ENCODE measurements around the gene ETV6.

The ETV6 gene

DNA sequence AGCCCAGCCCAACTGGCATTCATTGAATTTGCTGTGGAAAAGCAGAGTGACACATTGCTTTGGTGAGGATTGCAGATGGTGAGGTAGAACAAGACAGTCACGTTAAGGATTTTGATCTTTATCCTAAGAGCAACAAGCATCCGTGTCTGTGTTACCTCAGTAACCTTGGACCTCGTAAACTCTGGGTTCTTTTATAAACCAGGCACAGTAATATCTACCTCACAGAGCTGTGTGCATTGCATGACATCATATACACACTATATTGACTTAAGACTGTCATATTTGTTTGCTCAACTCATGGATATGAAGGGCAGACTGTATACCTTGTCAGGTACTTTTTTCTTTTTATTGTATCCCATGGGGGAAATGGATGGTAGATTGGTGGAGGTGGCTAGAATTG, 156.2 kb downstream of the ETV6 start:
- TF ChIP-seq, protein P1, sequence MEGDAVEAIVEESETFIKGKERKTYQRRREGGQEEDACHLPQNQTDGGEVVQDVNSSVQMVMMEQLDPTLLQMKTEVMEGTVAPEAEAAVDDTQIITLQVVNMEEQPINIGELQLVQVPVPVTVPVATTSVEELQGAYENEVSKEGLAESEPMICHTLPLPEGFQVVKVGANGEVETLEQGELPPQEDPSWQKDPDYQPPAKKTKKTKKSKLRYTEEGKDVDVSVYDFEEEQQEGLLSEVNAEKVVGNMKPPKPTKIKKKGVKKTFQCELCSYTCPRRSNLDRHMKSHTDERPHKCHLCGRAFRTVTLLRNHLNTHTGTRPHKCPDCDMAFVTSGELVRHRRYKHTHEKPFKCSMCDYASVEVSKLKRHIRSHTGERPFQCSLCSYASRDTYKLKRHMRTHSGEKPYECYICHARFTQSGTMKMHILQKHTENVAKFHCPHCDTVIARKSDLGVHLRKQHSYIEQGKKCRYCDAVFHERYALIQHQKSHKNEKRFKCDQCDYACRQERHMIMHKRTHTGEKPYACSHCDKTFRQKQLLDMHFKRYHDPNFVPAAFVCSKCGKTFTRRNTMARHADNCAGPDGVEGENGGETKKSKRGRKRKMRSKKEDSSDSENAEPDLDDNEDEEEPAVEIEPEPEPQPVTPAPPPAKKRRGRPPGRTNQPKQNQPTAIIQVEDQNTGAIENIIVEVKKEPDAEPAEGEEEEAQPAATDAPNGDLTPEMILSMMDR (IDR thresholded peaks at IDR 0.05; ENCODE audit: control extremely low read depth, extremely low read depth, low read depth, missing control alignments), result no peak
- ChIA-PET POLR2A (no interaction called here), CTCF (interaction anchor here (1.0 to 2.0 kb wide), 8 partner anchors 9 to 227 kb away, joined by 3 to 5 read pairs (median 5); no protein-coding TSS in a partner anchor)
- no peak for DNase-seq (ENCODE audit: extremely low spot score)

- DNase-seq (ENCODE audit: extremely low spot score), result no peak
- ChIA-PET CTCF (no interaction called here), POLR2A (no interaction called here)
- TF ChIP-seq, protein P1 (IDR thresholded peaks at IDR 0.05; ENCODE audit: control extremely low read depth, extremely low read depth, low read depth, missing control alignments), result no peak
These were observed 158.0 kb downstream of the ETV6 start for GRCh38 chr12:11807458-11807857.

DNA sequence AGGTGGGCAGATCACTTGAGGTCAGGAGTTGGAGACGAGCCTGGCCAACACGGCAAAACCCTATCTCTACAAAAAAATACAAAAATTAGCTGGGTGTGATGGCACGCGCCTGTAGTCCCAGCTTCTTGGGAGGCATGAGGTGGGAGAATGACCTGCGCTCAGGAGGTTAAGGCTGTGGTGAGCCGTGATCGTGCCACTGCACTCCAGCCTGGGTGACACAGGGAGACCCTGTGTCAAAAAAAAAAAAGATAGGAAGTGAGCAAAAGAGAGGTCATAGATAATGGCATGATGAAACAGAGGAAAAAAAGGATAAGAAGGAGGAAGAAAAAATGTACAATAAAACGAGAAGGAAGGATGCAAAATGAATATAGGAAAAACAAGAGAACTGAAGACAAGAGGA, 159.5 kb downstream of the ETV6 start:
- TF ChIP-seq, protein P1 (IDR thresholded peaks at IDR 0.05; ENCODE audit: control extremely low read depth, extremely low read depth, low read depth, missing control alignments), result no peak
- no peak for DNase-seq (ENCODE audit: extremely low spot score)
- ChIA-PET CTCF (interaction anchor here (1.1 to 1.6 kb wide), 3 partner anchors 75 to 229 kb away, joined by 3 to 4 read pairs (median 3); no protein-coding TSS in a partner anchor), POLR2A (no interaction called here)

- ChIA-PET CTCF (interaction anchor here (0.8 to 3.6 kb wide), 16 partner anchors 8 to 230 kb away, joined by 3 to 16 read pairs (median 3); no protein-coding TSS in a partner anchor), POLR2A (no interaction called here)
- TF ChIP-seq, protein P1 (IDR thresholded peaks at IDR 0.05; ENCODE audit: control extremely low read depth, extremely low read depth, low read depth, missing control alignments), result no peak
- DNase-seq (ENCODE audit: extremely low spot score), result no peak
These were observed 160.7 kb downstream of the ETV6 start for GRCh38 chr12:11810206-11810545.

GRCh38 chr12:11811008-11811407, 161.5 kb downstream of the ETV6 start:
- ChIA-PET POLR2A (no interaction called here), CTCF (interaction anchor here (0.7 to 3.6 kb wide), 11 partner anchors 9 to 231 kb away, joined by 3 to 16 read pairs (median 4); no protein-coding TSS in a partner anchor)
- TF ChIP-seq, protein P1 (IDR thresholded peaks at IDR 0.05; ENCODE audit: control extremely low read depth, extremely low read depth, low read depth, missing control alignments), result no peak
- no peak for DNase-seq (ENCODE audit: extremely low spot score)

DNA sequence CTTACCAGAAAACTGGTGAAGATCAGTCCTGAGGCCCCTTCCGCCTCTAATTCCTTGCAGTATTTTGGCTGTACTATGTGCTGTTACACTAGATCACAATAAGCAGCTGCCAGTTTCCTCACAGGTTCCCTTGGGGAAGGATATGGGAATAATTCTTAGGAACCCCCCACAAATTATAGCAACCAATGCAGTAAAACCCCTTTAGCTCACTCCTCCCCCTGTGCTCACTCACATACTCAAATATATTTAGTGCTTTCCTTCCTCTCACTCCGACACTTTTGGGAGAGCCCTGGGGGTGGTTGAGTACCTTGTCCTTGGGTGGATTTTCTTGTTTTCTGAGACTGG, 162.7 kb downstream of the ETV6 start:
- POLR2A ChIA-PET, result interaction anchor here (0.5 kb wide), 1 partner anchor 19 kb away, joined by 3 read pairs; no protein-coding TSS in a partner anchor
- CTCF ChIA-PET, result interaction anchor here (0.9 to 3.6 kb wide), 11 partner anchors 10 to 168 kb away, joined by 3 to 16 read pairs (median 4); no protein-coding TSS in a partner anchor
- no peak for DNase-seq (ENCODE audit: extremely low spot score)
- TF ChIP-seq, protein P1 (IDR thresholded peaks at IDR 0.05; ENCODE audit: control extremely low read depth, extremely low read depth, low read depth, missing control alignments), result no peak

Data from GM10248 (cell line).